GM23338 (cell line): ENCODE measurements around the gene ID2. TPM values are rescaled to one million over a fixed set of nuclear protein-coding genes. Genes with fewer than 3 reads are reported as not detected.

Source experiments
- CREB1 ChIP-seq: fragments of 250-450 bp; sonication (Bioruptor Pico); IDR thresholded peaks from 2 replicates; pipeline ENCODE4 v1.5.0; 2020; ENCODE audit warnings: low read depth, mild to moderate bottlenecking, moderate library complexity
- EZH2 ChIP-seq: fragments of 200-600 bp; sonication (generic); IDR thresholded peaks from one replicate; pipeline ENCODE4 v1.8.0; 2017; ENCODE audit warnings: antibody characterized with exemption, mild to moderate bottlenecking, low read depth; ENCODE audit not compliant: unreplicated experiment
- EZH2phosphoT487 ChIP-seq: fragments of 200-600 bp; sonication (generic); IDR thresholded peaks from one replicate; pipeline ENCODE4 v1.8.1; 2018; ENCODE audit warnings: antibody characterized with exemption; ENCODE audit not compliant: unreplicated experiment
- STAT1 ChIP-seq: IDR thresholded peaks from one replicate; pipeline ENCODE4 v1.6.1; 2016; ENCODE audit warnings: antibody characterized with exemption; ENCODE audit not compliant: unreplicated experiment
- ZNF114 ChIP-seq: fragments of 250-450 bp; sonication (Bioruptor Pico); IDR thresholded peaks from 2 replicates; pipeline ENCODE4 v1.5.0; 2020; ENCODE audit warnings: mild to moderate bottlenecking, moderate library complexity
- ZNF331 ChIP-seq: fragments of 250-450 bp; sonication (Bioruptor Pico); IDR thresholded peaks from 2 replicates; pipeline ENCODE4 v1.5.0; 2020; ENCODE audit warnings: low read depth, mild to moderate bottlenecking, moderate library complexity
- polyA plus RNA-seq: library from polyadenylated mRNA; unstranded; fragments of >200 nt; fragmentation: Nextera tagmentation; extraction: Ambion mirVana; gene quantifications from 2 replicates; pipeline ENCODE4 v1.2.1, GENCODE V29; 2016
- total RNA-seq: library from RNA; depleted of rRNA; stranded (reverse); fragments of >200 nt; shearing (Covaris generic); gene quantifications from 2 replicates; pipeline ENCODE4 v1.2.3, GENCODE V29; 2014
- TF ChIP-seq, protein P1 (sequence below): fragments of 250-450 bp; sonication (Bioruptor Pico); IDR thresholded peaks from 2 replicates; pipeline ENCODE4 v1.5.0; 2020; ENCODE audit warnings: mild to moderate bottlenecking, moderate library complexity

The ID2 gene
- total and polyA plus RNA-seq, 2 experiments from 2014 or later, result 87.0 to 110 TPM

DNA sequence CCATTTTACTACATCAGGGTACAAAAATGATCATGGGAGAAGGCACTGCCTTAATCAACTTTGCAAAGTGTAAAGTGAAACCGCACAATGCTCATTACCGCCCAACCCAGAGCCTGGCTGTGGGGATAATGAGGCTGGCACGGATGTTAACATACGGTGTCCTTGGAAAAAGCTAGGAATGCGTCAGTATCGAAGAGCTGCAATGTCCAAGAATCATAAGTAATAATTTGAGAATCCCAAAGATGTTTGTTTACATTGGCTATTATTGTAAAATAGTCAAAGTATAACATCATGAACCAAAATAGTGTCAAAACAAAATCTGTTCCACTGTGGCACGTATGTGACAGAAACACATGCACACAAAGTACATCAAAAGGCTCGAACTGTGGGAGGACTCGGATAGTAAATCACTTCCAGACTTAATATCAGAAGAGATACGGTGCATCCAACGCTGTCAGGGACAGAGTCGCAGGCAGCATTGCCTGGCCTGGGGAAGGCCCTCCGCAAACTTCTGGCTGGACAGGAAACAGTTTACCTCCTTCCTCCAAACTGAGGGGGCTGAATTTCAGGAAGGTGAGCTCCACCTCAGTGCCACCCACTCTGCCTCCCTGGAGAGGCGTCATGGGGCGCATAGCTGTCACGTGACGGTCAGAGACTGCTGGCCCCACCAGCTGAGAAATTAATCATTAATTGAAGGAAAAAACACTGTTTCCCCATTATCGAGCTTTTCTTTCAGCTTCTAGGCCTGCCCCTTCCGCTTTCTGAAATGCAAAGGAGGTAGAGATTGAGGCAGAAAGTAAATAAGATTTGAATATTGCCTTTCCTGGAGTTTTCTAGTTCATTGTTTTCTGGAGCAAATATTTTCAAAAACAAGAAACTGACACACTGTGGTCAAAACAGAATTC lies 1.8 kb upstream of the ID2 start (continued):
- TF ChIP-seq, protein P1, sequence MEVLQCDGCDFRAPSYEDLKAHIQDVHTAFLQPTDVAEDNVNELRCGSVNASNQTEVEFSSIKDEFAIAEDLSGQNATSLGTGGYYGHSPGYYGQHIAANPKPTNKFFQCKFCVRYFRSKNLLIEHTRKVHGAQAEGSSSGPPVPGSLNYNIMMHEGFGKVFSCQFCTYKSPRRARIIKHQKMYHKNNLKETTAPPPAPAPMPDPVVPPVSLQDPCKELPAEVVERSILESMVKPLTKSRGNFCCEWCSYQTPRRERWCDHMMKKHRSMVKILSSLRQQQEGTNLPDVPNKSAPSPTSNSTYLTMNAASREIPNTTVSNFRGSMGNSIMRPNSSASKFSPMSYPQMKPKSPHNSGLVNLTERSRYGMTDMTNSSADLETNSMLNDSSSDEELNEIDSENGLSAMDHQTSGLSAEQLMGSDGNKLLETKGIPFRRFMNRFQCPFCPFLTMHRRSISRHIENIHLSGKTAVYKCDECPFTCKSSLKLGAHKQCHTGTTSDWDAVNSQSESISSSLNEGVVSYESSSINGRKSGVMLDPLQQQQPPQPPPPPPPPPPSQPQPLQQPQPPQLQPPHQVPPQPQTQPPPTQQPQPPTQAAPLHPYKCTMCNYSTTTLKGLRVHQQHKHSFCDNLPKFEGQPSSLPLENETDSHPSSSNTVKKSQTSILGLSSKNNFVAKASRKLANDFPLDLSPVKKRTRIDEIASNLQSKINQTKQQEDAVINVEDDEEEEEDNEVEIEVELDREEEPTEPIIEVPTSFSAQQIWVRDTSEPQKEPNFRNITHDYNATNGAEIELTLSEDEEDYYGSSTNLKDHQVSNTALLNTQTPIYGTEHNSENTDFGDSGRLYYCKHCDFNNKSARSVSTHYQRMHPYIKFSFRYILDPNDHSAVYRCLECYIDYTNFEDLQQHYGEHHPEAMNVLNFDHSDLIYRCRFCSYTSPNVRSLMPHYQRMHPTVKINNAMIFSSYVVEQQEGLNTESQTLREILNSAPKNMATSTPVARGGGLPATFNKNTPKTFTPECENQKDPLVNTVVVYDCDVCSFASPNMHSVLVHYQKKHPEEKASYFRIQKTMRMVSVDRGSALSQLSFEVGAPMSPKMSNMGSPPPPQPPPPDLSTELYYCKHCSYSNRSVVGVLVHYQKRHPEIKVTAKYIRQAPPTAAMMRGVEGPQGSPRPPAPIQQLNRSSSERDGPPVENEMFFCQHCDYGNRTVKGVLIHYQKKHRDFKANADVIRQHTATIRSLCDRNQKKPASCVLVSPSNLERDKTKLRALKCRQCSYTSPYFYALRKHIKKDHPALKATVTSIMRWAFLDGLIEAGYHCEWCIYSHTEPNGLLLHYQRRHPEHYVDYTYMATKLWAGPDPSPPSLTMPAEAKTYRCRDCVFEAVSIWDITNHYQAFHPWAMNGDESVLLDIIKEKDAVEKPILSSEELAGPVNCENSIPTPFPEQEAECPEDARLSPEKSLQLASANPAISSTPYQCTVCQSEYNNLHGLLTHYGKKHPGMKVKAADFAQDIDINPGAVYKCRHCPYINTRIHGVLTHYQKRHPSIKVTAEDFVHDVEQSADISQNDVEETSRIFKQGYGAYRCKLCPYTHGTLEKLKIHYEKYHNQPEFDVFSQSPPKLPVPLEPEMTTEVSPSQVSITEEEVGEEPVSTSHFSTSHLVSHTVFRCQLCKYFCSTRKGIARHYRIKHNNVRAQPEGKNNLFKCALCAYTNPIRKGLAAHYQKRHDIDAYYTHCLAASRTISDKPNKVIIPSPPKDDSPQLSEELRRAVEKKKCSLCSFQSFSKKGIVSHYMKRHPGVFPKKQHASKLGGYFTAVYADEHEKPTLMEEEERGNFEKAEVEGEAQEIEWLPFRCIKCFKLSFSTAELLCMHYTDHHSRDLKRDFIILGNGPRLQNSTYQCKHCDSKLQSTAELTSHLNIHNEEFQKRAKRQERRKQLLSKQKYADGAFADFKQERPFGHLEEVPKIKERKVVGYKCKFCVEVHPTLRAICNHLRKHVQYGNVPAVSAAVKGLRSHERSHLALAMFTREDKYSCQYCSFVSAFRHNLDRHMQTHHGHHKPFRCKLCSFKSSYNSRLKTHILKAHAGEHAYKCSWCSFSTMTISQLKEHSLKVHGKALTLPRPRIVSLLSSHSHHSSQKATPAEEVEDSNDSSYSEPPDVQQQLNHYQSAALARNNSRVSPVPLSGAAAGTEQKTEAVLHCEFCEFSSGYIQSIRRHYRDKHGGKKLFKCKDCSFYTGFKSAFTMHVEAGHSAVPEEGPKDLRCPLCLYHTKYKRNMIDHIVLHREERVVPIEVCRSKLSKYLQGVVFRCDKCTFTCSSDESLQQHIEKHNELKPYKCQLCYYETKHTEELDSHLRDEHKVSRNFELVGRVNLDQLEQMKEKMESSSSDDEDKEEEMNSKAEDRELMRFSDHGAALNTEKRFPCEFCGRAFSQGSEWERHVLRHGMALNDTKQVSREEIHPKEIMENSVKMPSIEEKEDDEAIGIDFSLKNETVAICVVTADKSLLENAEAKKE (CRISPR knock-in tag), result no peak
- TF ChIP-seq ZNF114, result no peak
- no peak for TF ChIP-seq ZNF331 (CRISPR knock-in tag)
- TF ChIP-seq EZH2phosphoT487, result no peak
- TF ChIP-seq EZH2, result no peak
- TF ChIP-seq CREB1, result no peak
- TF ChIP-seq STAT1, result no peak
